Measurements from ENCODE around the gene SORL1. TPM values are rescaled to one million over a fixed set of nuclear protein-coding genes. Genes with fewer than 3 reads are reported as not detected.
"Not testable (repeated sequence)": the region's sequence is repeated elsewhere in the genome, so short reads cannot be mapped to it uniquely, and the experiment has no call there.

The SORL1 gene
- total and polyA plus RNA-seq, 2 donors: 7.5 to 53.7 TPM

- WGBS: 82% methylated on average over 2 of the region's 2 CpGs
- DNase-seq (ENCODE audit: extremely low spot score); H3K36me3 ChIP-seq (ENCODE audit: insufficient read depth); H3K27ac ChIP-seq (ENCODE audit: low read depth); H3K4me3 ChIP-seq (ENCODE audit: low read depth, low read length); H3K4me1 ChIP-seq (ENCODE audit: insufficient read depth): not testable (repeated sequence)
Measured at GRCh38 chr11:121481484-121482230, 29.5 kb downstream of the SORL1 start.

GRCh38 chr11:121482231-121483129, 30.4 kb downstream of the SORL1 start:
- no peak overlapping the region for H3K27ac ChIP-seq (ENCODE audit: low read depth)
- no peak for DNase-seq (ENCODE audit: extremely low spot score)
- no peaks in the 10 kb centered on the region for H3K4me1 ChIP-seq (ENCODE audit: insufficient read depth)
- no peaks in the 10 kb centered on the region for H3K36me3 ChIP-seq (ENCODE audit: insufficient read depth)
- WGBS: 84% methylated on average over 9 of the region's 9 CpGs
- H3K4me3 ChIP-seq (ENCODE audit: low read depth, low read length): no peak overlapping the region

DNA sequence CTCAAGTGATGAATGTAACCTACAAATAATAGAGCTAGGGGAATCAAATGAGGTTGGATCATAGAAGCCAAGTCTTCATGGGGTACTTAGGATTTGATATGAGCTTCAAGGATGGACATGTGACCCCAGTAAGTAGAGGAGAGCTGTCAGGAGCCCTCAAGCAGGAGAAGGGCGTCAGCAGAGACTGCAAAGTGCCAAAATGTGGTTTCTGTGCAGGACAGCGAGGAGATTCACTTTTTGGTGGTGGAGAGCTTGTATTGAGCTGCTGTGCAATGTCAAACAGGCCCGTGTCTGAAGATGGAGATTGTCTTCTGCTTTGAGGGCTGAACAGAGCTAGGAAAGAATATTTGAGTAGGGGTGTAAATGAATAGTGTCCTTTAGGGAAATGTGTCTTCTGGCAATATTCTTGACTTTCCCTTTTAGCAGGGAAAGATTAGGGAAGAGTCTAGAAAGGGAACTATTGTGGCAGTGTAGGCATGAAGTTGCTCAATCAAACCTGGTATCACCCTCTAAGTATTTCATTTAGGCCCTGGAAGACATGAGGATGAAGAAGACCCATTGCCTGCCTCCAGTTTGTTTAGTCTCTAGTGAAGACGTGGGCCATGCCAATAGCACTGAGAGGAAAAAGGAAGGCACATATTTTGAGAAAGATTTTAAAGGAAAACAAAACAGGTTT, 31.8 kb downstream of the SORL1 start:
- WGBS: 85% methylated on average over 4 of the region's 4 CpGs
- no peak for DNase-seq (ENCODE audit: extremely low spot score)

DNA sequence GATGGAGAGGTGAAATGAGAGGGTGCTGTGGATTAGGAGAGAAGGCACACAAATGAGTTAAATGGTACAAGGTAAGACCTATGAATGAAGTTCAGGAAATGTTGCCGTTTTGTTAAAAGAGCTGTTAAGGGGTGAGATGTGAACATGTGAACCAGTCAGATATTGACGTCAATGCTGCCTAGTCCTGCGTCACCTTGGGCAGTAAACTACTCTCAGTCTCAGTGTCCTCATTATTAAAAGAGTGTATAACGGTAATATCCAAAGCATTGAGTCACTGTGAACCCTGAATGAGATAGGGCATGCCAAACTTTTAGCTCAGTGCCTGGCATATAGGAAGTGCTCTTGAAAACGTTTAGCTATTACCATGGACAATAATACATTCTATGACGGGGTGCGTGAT, 33.1 kb downstream of the SORL1 start:
- H3K4me1 ChIP-seq (ENCODE audit: insufficient read depth): no peaks in the 10 kb centered on the region
- DNase-seq (ENCODE audit: extremely low spot score): no peak
- H3K27ac ChIP-seq (ENCODE audit: low read depth): no peak overlapping the region
- no peaks in the 10 kb centered on the region for H3K36me3 ChIP-seq (ENCODE audit: insufficient read depth)
- WGBS: 86% methylated on average over 7 of the region's 7 CpGs
- H3K4me3 ChIP-seq (ENCODE audit: low read depth, low read length): no peak overlapping the region

More for the DNA sequence above, 31.8 kb downstream of the SORL1 start:
- no peaks in the 10 kb centered on the region for H3K4me1 ChIP-seq (ENCODE audit: insufficient read depth)
- no peak overlapping the region for H3K4me3 ChIP-seq (ENCODE audit: low read depth, low read length)
- no peaks in the 10 kb centered on the region for H3K36me3 ChIP-seq (ENCODE audit: insufficient read depth)
- no peak overlapping the region for H3K27ac ChIP-seq (ENCODE audit: low read depth)

- 82% methylated on average over 5 of the region's 5 CpGs for WGBS
- Histone ChIP-seq H3K4me1 (ENCODE audit: insufficient read depth) (no peaks in the 10 kb centered on the region), H3K27ac (ENCODE audit: low read depth) (no peak overlapping the region), H3K36me3 (ENCODE audit: insufficient read depth) (no peaks in the 10 kb centered on the region), H3K4me3 (ENCODE audit: low read depth, low read length) (no peak overlapping the region)
- no peak for DNase-seq (ENCODE audit: extremely low spot score)
Measured at GRCh38 chr11:121486054-121486453, 33.9 kb downstream of the SORL1 start.

DNA sequence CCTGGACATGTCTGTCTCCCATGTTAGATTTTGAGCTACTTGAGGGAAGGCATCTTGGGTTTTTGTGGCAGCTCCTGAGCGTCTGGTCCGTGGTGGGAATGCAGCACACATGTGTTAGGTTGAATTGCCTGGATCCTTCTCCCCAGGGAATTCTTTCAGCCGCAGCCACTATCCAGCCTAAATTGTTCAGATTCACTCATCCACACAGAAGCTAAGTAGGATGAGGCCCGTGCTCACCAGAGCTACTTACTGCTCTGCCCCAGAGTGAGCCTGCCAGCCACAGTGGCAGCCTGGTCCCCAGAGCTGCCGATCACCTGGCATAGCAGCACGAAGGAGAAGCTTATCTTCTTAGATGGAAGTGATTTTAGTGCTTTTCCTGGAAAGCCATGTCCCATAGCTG, 35.1 kb downstream of the SORL1 start:
- DNase-seq (ENCODE audit: extremely low spot score): no peak
- Histone ChIP-seq H3K36me3 (ENCODE audit: insufficient read depth) (no peaks in the 10 kb centered on the region), H3K27ac (ENCODE audit: low read depth) (no peak overlapping the region), H3K4me3 (ENCODE audit: low read depth, low read length) (no peak overlapping the region), H3K4me1 (ENCODE audit: insufficient read depth) (no peaks in the 10 kb centered on the region)
- WGBS: 76% methylated on average over 6 of the region's 6 CpGs

- no peak overlapping the region for H3K4me3 ChIP-seq (ENCODE audit: low read depth, low read length)
- no peak overlapping the region for H3K27ac ChIP-seq (ENCODE audit: low read depth)
- 85% methylated on average over 2 of the region's 2 CpGs for WGBS
- no peaks in the 10 kb centered on the region for H3K36me3 ChIP-seq (ENCODE audit: insufficient read depth)
- no peak for DNase-seq (ENCODE audit: extremely low spot score)
- no peaks in the 10 kb centered on the region for H3K4me1 ChIP-seq (ENCODE audit: insufficient read depth)
Measured at GRCh38 chr11:121488170-121488569, 36.1 kb downstream of the SORL1 start.

DNA sequence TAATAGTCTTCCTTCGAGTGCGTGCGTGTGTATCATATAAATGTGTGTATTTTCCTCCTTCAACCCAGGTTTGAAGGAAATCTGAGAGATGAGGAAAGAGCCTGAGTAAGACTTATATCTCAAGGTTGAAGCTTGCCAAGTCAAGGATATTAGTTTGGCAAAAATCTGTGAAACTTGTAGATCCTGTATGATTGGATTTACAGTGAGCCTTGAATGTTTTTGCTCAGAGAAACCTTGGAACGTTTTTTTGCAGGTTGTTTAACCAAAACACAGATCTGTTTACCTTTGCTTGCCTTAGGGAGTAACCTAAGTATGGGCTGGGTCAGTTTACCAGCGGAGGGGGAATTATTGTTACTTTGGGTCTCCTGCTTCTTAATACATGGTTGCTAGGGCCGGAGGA, 36.5 kb downstream of the SORL1 start:
- no peaks in the 10 kb centered on the region for H3K36me3 ChIP-seq (ENCODE audit: insufficient read depth)
- no peak overlapping the region for H3K27ac ChIP-seq (ENCODE audit: low read depth)
- WGBS: 77% methylated on average over 6 of the region's 6 CpGs
- no peaks in the 10 kb centered on the region for H3K4me1 ChIP-seq (ENCODE audit: insufficient read depth)
- H3K4me3 ChIP-seq (ENCODE audit: low read depth, low read length): no peak overlapping the region
- no peak for DNase-seq (ENCODE audit: extremely low spot score)

GRCh38 chr11:121489823-121490222, 37.7 kb downstream of the SORL1 start:
- Histone ChIP-seq H3K4me1 (ENCODE audit: insufficient read depth) (peaks cover 2% of the 10 kb centered on the region), H3K4me3 (ENCODE audit: low read depth, low read length) (no peak overlapping the region), H3K36me3 (ENCODE audit: insufficient read depth) (no peaks in the 10 kb centered on the region), H3K27ac (ENCODE audit: low read depth) (no peak overlapping the region)
- 94% methylated on average over 2 of the region's 2 CpGs for WGBS
- DNase-seq (ENCODE audit: extremely low spot score): no peak

- no peak overlapping the region for H3K27ac ChIP-seq (ENCODE audit: low read depth)
- WGBS: 78% methylated on average over 7 of the region's 7 CpGs
- DNase-seq (ENCODE audit: extremely low spot score): no peak
- no peaks in the 10 kb centered on the region for H3K36me3 ChIP-seq (ENCODE audit: insufficient read depth)
- H3K4me3 ChIP-seq (ENCODE audit: low read depth, low read length): no peak overlapping the region
- H3K4me1 ChIP-seq (ENCODE audit: insufficient read depth): peaks cover 2% of the 10 kb centered on the region
Measured at GRCh38 chr11:121494355-121495099, 42.4 kb downstream of the SORL1 start.

- WGBS: 79% methylated on average over 5 of the region's 5 CpGs
- H3K36me3 ChIP-seq (ENCODE audit: insufficient read depth): no peaks in the 10 kb centered on the region
- H3K4me3 ChIP-seq (ENCODE audit: low read depth, low read length): no peak overlapping the region
- H3K27ac ChIP-seq (ENCODE audit: low read depth): no peak overlapping the region
- peaks cover 2% of the 10 kb centered on the region for H3K4me1 ChIP-seq (ENCODE audit: insufficient read depth)
- DNase-seq (ENCODE audit: extremely low spot score): no peak
Measured at GRCh38 chr11:121497176-121497998, 45.3 kb downstream of the SORL1 start.

- Histone ChIP-seq H3K27ac (ENCODE audit: low read depth) (no peak overlapping the region), H3K4me1 (ENCODE audit: insufficient read depth) (peaks cover under 1% of the 10 kb centered on the region), H3K4me3 (ENCODE audit: low read depth, low read length) (no peak overlapping the region), H3K36me3 (ENCODE audit: insufficient read depth) (no peaks in the 10 kb centered on the region)
- no peak for DNase-seq (ENCODE audit: extremely low spot score)
- WGBS: 17% methylated on average over 2 of the region's 2 CpGs
Measured at GRCh38 chr11:121499405-121499804, 47.3 kb downstream of the SORL1 start.
